SK-N-MC (cell line): ENCODE measurements around the gene MYO1D.

Source experiments
- EZH2 ChIP-seq: fragments of 200-600 bp; sonication (generic); IDR thresholded peaks from one replicate; pipeline ENCODE4 v1.6.1; 2017; ENCODE audit warnings: antibody characterized with exemption
- POLR2AphosphoS5 ChIP-seq: IDR thresholded peaks from 2 replicates; pipeline ENCODE4 v1.6.1; 2012; ENCODE audit warnings: mild to moderate bottlenecking, low read depth, low read length, borderline replicate concordance

- TF ChIP-seq POLR2AphosphoS5, result peak; percentile 42; the same call in 1 of the 2 replicates
- TF ChIP-seq EZH2, result no peak
Observed at GRCh38 chr17:32486111-32486700, 390.7 kb downstream of the MYO1D start.
